Right cardiac atrium (tissue), 5 donors: ENCODE results near the gene FAAH. TPM values are rescaled to one million over a fixed set of nuclear protein-coding genes. Genes with fewer than 3 reads are reported as not detected.

Source experiments
- ATAC-seq, 2 donors: fragments of 200-7000 bp; cut with Tn5 transposase; one replicate each; pipeline versions ENCODE4 v1.8.0 to v1.9.1; 2020; ENCODE audit warnings: moderate library complexity in 2 of 2, mild to moderate bottlenecking in 1 of 2
- DNase-seq, 3 donors: peaks; one replicate each; pipeline ENCODE4 v3.0.0-alpha.2; 2020
- H3K27ac ChIP-seq: one replicate; pipeline ENCODE4 v1.5.1; 2013; ENCODE audit warnings: mild to moderate bottlenecking, low read length, control low read depth, moderate library complexity
- H3K27me3 ChIP-seq: one replicate; pipeline ENCODE4 v1.6.1; 2013; ENCODE audit not compliant: control insufficient read depth, insufficient read depth
- H3K4me1 ChIP-seq: one replicate; pipeline ENCODE4 v1.6.1; 2013; ENCODE audit warnings: low read length; ENCODE audit not compliant: control insufficient read depth, insufficient read depth
- H3K4me3 ChIP-seq: one replicate; pipeline ENCODE4 v1.5.1; 2013; ENCODE audit warnings: low read length, control low read depth
- H3K9me3 ChIP-seq: one replicate; pipeline ENCODE4 v1.6.1; 2013; ENCODE audit warnings: low read length; ENCODE audit not compliant: control insufficient read depth
- WGBS: extraction: QIAGEN DNeasy Blood & Tissue Kit; methylation state at CpG from one replicate; pipeline ENCODE4 v1.1.7; 2013; 5-methylcytosine and 5-hydroxymethylcytosine counted together
- intact Hi-C, 4 donors: fragments of 100-400 bp; cut with DNase I; formaldehyde crosslinking; loops; one replicate each; pipeline versions ENCODE4 v1.11.0 to v1.14.0; 2022 to 2023
- polyA plus RNA-seq: library from polyadenylated mRNA; stranded (reverse); fragments of 200-250 nt; gene quantifications from one replicate; pipeline ENCODE4 v1.2.3, GENCODE V29; 2013
- total RNA-seq, 4 donors: library from RNA; stranded (reverse); fragmentation: NEBNext Ultra II Directional; extraction: Animal tissue kit (Norgen Biotek cat#: 25700); gene quantifications; one replicate each; pipeline ENCODE4 v1.2.1, GENCODE V29; 2021
- donor health status: healthy with polysubstance abuse.
- donor health status: DM: no; HTN: yes; CAD: no.
- donor health status: DM: no; HTN: no; CAD: no.
- donor health status: DM: no; HTN: yes; CAD: no; lungs with severe emphysema.
- donor health status: DM: yes; HTN: yes; CAD: no.

Gene FAAH
- total and polyA plus RNA-seq, 5 donors: 4.8 to 17.2 (median 12.7) TPM

DNA sequence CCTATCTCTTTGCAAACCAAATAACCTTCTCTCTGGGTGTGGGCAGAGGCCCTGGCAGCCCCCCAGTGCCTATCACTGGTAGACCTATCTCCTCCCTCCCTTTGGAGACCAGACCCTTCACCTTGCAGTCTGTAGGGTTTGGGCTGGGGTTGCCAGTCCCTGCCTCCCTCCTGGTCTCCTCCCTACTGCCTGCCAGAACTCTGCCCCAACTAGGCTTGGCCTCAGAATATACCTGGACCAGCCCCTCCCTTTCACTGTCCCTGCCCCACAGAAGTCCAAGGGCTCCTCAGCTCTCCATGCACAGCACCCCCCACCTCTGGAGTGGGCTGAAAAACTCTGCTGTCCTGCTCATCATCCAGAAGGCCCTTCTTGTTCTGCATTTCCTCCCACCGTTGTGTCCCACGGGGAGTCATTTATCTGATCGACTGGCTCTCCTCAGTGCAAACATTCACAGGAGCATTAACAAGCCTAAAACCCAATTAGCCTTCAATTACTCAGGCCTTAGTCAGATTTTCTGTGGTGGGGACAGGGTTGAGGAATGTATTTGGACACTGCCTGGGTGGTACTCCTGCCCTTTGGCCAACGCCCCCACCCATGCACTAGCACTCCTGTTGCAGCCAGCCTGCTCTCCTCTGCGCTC, 67.8 kb downstream of the FAAH start:
- intact Hi-C loops: no loop called here
- no peak overlapping the region for H3K4me3 ChIP-seq
- DNase-seq: peak in 1 of 3 donors; percentile 28
- H3K4me1 ChIP-seq: peaks cover 1% of the 10 kb centered on the region
- no peaks in the 10 kb centered on the region for H3K27me3 ChIP-seq
- no peak overlapping the region for H3K27ac ChIP-seq
- ATAC-seq: no peak
- no peaks in the 10 kb centered on the region for H3K9me3 ChIP-seq
- WGBS: 43% methylated on average over 5 of the region's 5 CpGs

Other genes with a start within 250 kb of the FAAH start
- 1 to 10 TPM; 1.0 to 2.4 (median 1.5) TPM for gene TSPAN1, start 219.2 kb upstream of the FAAH start, total RNA-seq
- 1.3 TPM for gene TSPAN1, start 219.2 kb upstream of the FAAH start, polyA plus RNA-seq
- not detected for gene P3R3URF, start 217.8 kb upstream of the FAAH start, total RNA-seq
- not detected for gene P3R3URF, start 217.8 kb upstream of the FAAH start, polyA plus RNA-seq
- 10 to 100 TPM; 82.7 to 91.1 (median 87.2) TPM for gene POMGNT1, start 195.9 kb upstream of the FAAH start, total RNA-seq
- gene POMGNT1, start 195.9 kb upstream of the FAAH start, polyA plus RNA-seq: 60.0 TPM
- 1 to 10 TPM; 4.3 to 7.0 (median 5.6) TPM for gene LURAP1, start 191.0 kb upstream of the FAAH start, total RNA-seq
- 3.8 TPM for gene LURAP1, start 191.0 kb upstream of the FAAH start, polyA plus RNA-seq
- under 1 TPM in 3 of 4 donors, not detected in 1; 0.56 to 0.89 (median 0.74) TPM for gene RAD54L, start 146.6 kb upstream of the FAAH start, total RNA-seq
- 0.16 TPM for gene RAD54L, start 146.6 kb upstream of the FAAH start, polyA plus RNA-seq
- gene LRRC41, start 90.7 kb upstream of the FAAH start, total RNA-seq: 10 to 100 TPM; 37.2 to 46.3 (median 40.1) TPM
- gene LRRC41, start 90.7 kb upstream of the FAAH start, polyA plus RNA-seq: 27.1 TPM
- 100 to 1,000 TPM; 664 to 870 (median 705) TPM for gene UQCRH, start 90.6 kb upstream of the FAAH start, total RNA-seq
- 2,380 TPM for gene UQCRH, start 90.6 kb upstream of the FAAH start, polyA plus RNA-seq
- 10 to 100 TPM; 12.6 to 18.7 (median 13.7) TPM for gene NSUN4, start 53.5 kb upstream of the FAAH start, total RNA-seq
- 10.6 TPM for gene NSUN4, start 53.5 kb upstream of the FAAH start, polyA plus RNA-seq
- not detected for gene DMBX1, start 95.5 kb downstream of the FAAH start, total RNA-seq
- not detected for gene DMBX1, start 95.5 kb downstream of the FAAH start, polyA plus RNA-seq
- gene KNCN, start 157.3 kb downstream of the FAAH start, total RNA-seq: not detected
- gene KNCN, start 157.3 kb downstream of the FAAH start, polyA plus RNA-seq: not detected
- gene MKNK1, start 210.0 kb downstream of the FAAH start, total RNA-seq: 10 to 100 TPM; 40.2 to 46.9 (median 43.4) TPM
- gene MKNK1, start 210.0 kb downstream of the FAAH start, polyA plus RNA-seq: 27.8 TPM
- 10 to 100 TPM; 14.1 to 20.9 (median 16.5) TPM for gene MOB3C, start 222.5 kb downstream of the FAAH start, total RNA-seq
- 10.3 TPM for gene MOB3C, start 222.5 kb downstream of the FAAH start, polyA plus RNA-seq